ENCODE measurements around the gene DRAXIN. TPM values are rescaled to one million over a fixed set of nuclear protein-coding genes. Genes with fewer than 3 reads are reported as not detected.

Gene DRAXIN
- total RNA-seq, 2 donors from 2014 or later = 0.35 TPM; not detected in 1

DNA sequence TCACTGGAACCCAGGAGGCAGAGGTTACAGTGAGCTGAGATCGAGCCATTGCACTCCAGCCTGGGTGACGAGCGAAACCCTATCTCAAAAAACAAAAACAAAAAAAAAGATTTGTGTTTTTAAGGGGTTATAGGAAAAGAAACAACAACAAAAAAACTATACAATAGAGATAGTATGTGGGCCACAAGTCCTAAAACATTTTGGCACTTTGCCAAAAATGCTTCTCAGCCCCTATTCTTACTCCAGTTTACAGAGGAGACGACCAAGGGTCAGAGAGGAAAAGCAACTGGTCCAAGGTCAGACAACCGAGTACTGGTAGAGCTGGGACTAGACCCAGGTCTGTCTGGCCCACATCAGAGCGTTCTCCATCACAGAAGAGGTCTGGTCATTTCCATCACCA is 33.9 kb upstream of the DRAXIN start:
- H3K4me3 ChIP-seq = no peak overlapping the region
- DNase-seq (ENCODE audit: low spot score) (no peak), ATAC-seq (ENCODE audit: insufficient number of reproducible peaks, low FRiP score, low read depth) (no peak)
- TF ChIP-seq, protein P1, sequence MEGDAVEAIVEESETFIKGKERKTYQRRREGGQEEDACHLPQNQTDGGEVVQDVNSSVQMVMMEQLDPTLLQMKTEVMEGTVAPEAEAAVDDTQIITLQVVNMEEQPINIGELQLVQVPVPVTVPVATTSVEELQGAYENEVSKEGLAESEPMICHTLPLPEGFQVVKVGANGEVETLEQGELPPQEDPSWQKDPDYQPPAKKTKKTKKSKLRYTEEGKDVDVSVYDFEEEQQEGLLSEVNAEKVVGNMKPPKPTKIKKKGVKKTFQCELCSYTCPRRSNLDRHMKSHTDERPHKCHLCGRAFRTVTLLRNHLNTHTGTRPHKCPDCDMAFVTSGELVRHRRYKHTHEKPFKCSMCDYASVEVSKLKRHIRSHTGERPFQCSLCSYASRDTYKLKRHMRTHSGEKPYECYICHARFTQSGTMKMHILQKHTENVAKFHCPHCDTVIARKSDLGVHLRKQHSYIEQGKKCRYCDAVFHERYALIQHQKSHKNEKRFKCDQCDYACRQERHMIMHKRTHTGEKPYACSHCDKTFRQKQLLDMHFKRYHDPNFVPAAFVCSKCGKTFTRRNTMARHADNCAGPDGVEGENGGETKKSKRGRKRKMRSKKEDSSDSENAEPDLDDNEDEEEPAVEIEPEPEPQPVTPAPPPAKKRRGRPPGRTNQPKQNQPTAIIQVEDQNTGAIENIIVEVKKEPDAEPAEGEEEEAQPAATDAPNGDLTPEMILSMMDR (IDR thresholded peaks at IDR 0.05) = no peak
- H3K27me3 ChIP-seq (replicated peaks; ENCODE audit: insufficient read depth) = no peaks in the 10 kb centered on the region
- H3K36me3 ChIP-seq = peaks cover 9% of the 10 kb centered on the region
- H3K9me3 ChIP-seq = no peaks in the 10 kb centered on the region
- H3K27ac ChIP-seq = no peak overlapping the region
- peaks cover 9 to 18% of the 10 kb centered on the region in 2 donors for H3K4me1 ChIP-seq (ENCODE audit: control insufficient read depth in 1 of 2, low read depth in 2 of 2)

DNA sequence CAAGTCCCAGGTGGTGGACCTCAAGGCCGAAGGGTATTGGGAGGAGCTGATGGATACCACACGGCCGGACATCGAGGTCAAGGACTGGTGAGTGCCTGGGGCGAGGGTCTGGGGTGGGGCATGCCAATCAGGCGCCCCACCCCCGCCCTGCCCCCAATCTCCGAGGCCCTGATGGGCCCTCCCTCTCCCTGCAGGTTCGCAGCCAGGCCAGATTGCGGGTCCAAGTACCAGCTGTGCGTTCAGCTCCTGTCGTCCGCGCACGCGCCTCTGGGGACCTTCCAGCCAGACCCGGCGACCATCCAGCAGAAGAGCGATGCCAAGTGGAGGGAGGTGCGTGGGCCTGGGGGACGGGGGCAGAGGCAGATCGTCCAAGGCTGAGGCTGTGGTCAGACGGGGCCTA is 33.0 kb upstream of the DRAXIN start:
- no peak for DNase-seq (ENCODE audit: low spot score)
- no peak for ATAC-seq (ENCODE audit: insufficient number of reproducible peaks, low FRiP score, low read depth)
- Histone ChIP-seq H3K27me3 (replicated peaks; ENCODE audit: insufficient read depth) (no peaks in the 10 kb centered on the region), H3K4me3 (no peak overlapping the region), H3K27ac (no peak overlapping the region), H3K9me3 (no peaks in the 10 kb centered on the region), H3K4me1 (ENCODE audit: control insufficient read depth in 1 of 2, low read depth in 2 of 2) (peaks cover 9 to 18% of the 10 kb centered on the region in 2 donors), H3K36me3 (peaks cover 9% of the 10 kb centered on the region)
- TF ChIP-seq, protein P1 (IDR thresholded peaks at IDR 0.05) = no peak

DNA sequence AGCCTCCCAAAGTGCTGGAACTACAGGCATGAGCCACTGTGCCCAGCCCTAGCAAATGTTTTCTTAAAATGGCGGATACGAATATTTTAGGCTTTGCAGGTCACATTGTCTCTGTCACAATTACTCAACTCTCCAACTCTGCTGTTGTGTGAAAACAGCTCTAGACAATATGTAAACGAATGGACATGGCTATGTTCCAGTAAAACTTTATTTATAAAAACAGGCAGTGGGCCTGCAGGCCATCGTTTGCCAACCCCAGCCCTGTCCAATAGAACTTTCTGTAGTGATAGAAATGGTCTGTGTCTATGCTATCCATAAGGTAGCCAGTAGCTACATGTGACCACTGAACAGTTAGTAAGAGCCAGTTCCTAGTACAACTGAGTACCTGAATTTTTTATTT is 31.8 kb upstream of the DRAXIN start:
- TF ChIP-seq, protein P1 (IDR thresholded peaks at IDR 0.05) = no peak
- H3K9me3 ChIP-seq = no peaks in the 10 kb centered on the region
- H3K4me3 ChIP-seq = no peak overlapping the region
- no peak for DNase-seq (ENCODE audit: low spot score)
- ATAC-seq (ENCODE audit: insufficient number of reproducible peaks, low FRiP score, low read depth) = no peak
- peaks cover 6 to 13% of the 10 kb centered on the region in 2 donors for H3K4me1 ChIP-seq (ENCODE audit: control insufficient read depth in 1 of 2, low read depth in 2 of 2)
- no peak overlapping the region for H3K27ac ChIP-seq
- no peaks in the 10 kb centered on the region for H3K27me3 ChIP-seq (replicated peaks; ENCODE audit: insufficient read depth)
- peaks cover 9% of the 10 kb centered on the region for H3K36me3 ChIP-seq

DNA sequence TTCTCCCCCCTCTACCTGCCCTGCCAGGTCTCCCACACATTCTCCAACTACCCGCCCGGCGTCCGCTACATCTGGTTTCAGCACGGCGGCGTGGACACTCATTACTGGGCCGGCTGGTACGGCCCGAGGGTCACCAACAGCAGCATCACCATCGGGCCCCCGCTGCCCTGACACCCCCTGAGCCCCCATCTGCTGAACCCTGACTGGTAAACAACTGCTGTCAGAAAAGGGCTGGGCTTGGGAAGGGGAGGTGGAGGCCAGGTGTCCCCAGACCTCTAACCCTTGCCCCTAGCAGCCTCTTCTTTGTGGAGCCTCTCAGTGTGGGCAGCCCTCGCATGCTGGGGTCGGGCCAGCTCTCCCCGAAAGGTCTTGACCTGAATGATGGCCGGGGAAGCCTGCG is 30.4 kb upstream of the DRAXIN start:
- ATAC-seq (ENCODE audit: insufficient number of reproducible peaks, low FRiP score, low read depth) (no peak), DNase-seq (ENCODE audit: low spot score) (no peak)
- Histone ChIP-seq H3K4me1 (ENCODE audit: control insufficient read depth in 1 of 2, low read depth in 2 of 2) (peaks cover 0 to 4% of the 10 kb centered on the region in 2 donors), H3K4me3 (no peak overlapping the region), H3K27ac (no peak overlapping the region), H3K9me3 (no peaks in the 10 kb centered on the region), H3K36me3 (peaks cover 9% of the 10 kb centered on the region), H3K27me3 (replicated peaks; ENCODE audit: insufficient read depth) (no peaks in the 10 kb centered on the region)
- TF ChIP-seq, protein P1 (IDR thresholded peaks at IDR 0.05) = no peak

DNA sequence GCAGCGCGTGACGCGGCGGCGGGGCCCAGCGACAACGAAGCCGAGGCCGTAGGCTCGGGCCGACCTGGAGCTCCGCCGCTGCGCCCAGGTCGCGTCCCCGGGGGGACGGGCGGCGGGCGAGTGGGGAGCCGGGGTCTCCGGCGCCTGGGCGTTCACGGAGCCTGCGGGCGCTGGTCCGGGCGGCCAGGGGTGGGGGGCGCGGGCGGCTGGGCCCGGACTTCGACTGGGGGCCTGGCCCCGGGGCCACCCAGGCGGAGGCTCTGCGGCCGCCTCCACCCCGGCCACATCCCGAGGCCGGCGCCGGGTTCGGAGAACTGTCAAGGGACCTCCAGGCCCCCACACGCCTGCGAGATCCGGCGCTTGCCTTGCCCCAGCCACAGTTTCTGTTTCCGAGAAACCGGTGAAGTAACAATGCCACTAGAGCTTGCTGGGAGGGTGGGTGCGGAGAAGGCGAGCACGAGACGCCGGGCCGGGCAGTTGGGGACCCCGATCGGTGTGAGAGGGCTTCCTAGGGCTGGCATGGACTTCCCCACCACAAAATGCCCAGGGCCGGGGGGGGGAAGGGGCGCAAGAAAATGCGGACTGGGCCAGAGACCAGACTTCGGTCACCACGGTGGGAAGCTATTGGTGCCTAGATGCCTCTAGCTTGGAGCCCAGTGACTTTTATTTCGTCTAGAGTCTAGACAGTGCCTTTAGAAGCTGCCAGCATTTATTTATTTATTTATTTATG is 27.0 kb upstream of the DRAXIN start:
- Histone ChIP-seq H3K4me1 (ENCODE audit: control insufficient read depth in 1 of 2, low read depth in 2 of 2) (peaks cover 0 to 9% of the 10 kb centered on the region in 2 donors), H3K9me3 (no peaks in the 10 kb centered on the region), H3K27ac (peak overlapping the region; percentile 68 to 73), H3K27me3 (replicated peaks; ENCODE audit: insufficient read depth) (no peaks in the 10 kb centered on the region), H3K4me3 (peak overlapping the region; percentile 91), H3K36me3 (peaks cover 8% of the 10 kb centered on the region)
- TF ChIP-seq, protein P1 (IDR thresholded peaks at IDR 0.05) = no peak
- DNase-seq (ENCODE audit: low spot score) (no peak), ATAC-seq (ENCODE audit: insufficient number of reproducible peaks, low FRiP score, low read depth) (no peak)

All from thoracic aorta (tissue), 2 donors.